ENCODE measurements around the gene ANXA11. TPM values are rescaled to one million over a fixed set of nuclear protein-coding genes. Genes with fewer than 3 reads are reported as not detected.
A peak's percentile ranks its signal among the peaks of the same experiment; 100 is the strongest.

Gene ANXA11
- total RNA-seq, 1 donor from 2014 or later: 223 TPM

DNA sequence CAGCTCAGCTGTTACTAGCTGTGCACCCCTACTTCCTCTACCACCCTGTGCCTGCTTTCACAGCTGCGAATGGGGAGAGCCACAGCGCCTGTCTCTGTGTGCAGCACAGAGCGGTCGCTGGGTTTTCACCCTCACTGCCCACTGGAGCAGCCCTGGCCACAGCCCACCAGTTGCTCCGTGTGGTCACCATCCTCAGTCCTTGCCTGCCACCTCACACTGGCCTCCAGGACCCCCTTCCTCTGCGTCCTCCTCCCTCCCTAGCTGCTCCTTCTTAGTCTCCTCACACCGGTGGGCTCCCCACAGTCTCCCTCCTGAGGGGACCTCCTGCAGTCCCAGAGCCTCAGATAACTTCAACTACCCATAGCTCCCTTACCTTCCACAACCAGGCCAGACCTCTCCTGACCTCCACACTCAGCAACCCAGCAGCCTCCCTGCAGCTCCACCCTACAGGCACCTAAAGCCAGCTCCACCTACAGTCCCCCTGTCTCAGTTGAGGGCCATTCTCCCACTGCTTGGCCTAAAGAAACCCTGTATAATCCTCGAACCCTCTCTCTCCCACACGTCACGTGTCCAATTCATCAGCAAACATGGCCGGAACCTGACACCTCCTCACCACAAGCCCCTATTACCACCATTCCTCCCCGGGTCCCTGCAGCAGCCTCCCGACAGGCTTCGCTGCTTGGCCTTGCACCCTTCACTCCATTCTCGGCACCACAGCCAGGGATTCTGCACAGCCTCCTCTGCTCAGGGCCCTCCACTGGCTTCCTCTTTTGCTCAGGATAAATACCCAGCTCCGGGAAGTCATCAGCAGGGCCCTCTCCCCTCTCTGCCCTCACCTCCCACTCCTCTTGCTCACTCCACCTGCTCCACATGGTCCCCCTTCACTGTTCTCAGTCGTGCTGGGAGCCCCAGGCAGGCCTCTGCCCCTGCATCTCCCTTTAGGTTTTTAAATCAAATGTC, 44.7 kb downstream of the ANXA11 start:
- Mint-ChIP-seq H3K9me3 (no peaks in the 10 kb centered on the region), H3K4me3 (no peak overlapping the region), H3K27ac (peak overlapping the region; percentile 66), H3K36me3 (ENCODE audit: low read depth) (peaks cover 76% of the 10 kb centered on the region), H3K27me3 (no peaks in the 10 kb centered on the region), H3K4me1 (peaks cover 29% of the 10 kb centered on the region)
- intact Hi-C loops (cut with micrococcal nuclease): no loop called here
- DNase-seq: no peak

DNA sequence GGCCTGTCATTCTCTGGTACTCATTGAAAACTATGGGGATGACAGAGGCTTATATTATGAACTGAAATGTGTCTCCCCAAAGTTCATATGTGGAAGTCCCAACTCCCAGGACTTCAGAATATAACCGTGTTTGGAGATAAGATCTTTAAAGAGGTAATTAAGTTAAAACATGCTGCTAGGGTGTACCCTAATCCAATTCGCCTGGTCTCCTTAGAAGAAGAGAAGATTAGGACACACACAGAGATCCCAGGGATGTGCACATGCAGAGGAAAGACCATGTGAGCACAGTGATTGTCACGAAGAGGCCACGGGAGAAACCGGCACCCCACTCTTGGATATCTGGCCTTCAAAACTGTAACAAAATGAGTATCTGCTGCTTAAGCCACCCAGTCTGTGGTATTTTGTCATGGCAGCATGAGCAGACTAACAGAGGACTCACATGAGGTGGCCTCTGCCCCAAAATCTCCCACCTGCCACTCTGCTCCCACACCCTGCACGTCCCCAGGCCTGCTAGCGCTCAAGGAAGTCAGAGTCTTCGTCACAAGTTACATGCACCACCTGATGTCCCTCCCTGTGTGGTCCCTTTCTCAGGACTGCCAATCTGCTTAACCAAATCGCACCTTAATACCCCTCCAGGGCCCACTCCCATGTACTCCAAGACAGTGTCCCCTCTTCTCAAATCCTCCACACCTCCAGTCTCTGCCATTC, 46.0 kb downstream of the ANXA11 start:
- DNase-seq: no peak
- intact Hi-C loops (cut with micrococcal nuclease): no loop called here
- Mint-ChIP-seq H3K4me1 (peaks cover 32% of the 10 kb centered on the region), H3K36me3 (ENCODE audit: low read depth) (peaks cover 86% of the 10 kb centered on the region), H3K9me3 (no peaks in the 10 kb centered on the region), H3K27me3 (no peaks in the 10 kb centered on the region), H3K4me3 (no peak overlapping the region), H3K27ac (peak overlapping the region; percentile 61)

DNA sequence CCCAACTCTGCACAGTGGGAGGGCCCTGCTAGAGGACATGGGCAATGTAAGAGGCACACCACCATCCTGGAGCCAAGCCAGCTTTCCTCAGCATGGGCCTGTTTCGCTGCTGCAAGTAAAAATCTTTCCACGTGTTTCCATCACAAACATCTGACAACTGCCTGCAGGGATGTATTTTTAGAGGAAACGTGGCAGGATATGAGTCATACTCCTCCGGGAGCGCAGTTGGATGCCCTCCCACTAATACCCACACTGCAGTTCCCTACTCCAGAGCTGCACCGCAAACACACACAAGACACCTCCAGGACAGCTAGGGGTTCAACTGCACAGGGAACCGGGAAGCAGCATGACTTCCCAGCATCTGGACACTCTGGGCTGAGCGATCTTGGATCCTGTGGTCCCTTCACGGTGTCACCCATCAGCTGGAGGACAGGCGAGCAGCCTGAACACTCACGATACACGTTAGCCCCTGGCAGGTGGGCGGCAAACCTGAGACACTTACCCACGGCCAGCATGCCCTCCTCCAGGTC, 46.7 kb downstream of the ANXA11 start:
- Mint-ChIP-seq H3K4me3 (no peak overlapping the region), H3K9me3 (no peaks in the 10 kb centered on the region), H3K27me3 (no peaks in the 10 kb centered on the region), H3K4me1 (peaks cover 32% of the 10 kb centered on the region), H3K36me3 (ENCODE audit: low read depth) (peaks cover 84% of the 10 kb centered on the region), H3K27ac (peak overlapping the region; percentile 61)
- intact Hi-C loops (cut with micrococcal nuclease): no loop called here
- DNase-seq: no peak

DNA sequence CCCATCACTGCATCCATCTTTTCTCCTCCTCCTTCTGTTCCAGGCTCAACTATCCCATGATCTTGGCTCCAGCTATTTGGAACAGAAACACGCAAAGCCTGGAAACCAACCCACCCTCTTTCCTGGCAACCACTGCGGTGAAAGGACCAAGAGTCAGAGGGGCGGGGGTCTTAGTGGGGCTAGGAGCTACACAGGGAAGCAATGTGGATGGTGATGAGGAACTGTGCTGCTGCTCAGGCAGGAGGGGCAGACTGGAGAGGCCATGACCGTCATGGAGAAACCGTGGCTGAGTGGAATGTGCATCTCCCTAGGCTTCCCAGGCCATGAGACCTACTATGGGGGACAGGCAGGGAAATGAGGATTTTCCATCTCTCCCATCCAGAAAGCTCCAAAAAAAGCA, 47.2 kb downstream of the ANXA11 start:
- peaks cover 83% of the 10 kb centered on the region for H3K36me3 Mint-ChIP-seq (ENCODE audit: low read depth)
- no peaks in the 10 kb centered on the region for H3K27me3 Mint-ChIP-seq
- no peaks in the 10 kb centered on the region for H3K9me3 Mint-ChIP-seq
- DNase-seq: no peak
- no peak overlapping the region for H3K4me3 Mint-ChIP-seq
- intact Hi-C loops (cut with micrococcal nuclease): no loop called here
- peak overlapping the region; percentile 61 for H3K27ac Mint-ChIP-seq
- H3K4me1 Mint-ChIP-seq: peaks cover 32% of the 10 kb centered on the region

DNA sequence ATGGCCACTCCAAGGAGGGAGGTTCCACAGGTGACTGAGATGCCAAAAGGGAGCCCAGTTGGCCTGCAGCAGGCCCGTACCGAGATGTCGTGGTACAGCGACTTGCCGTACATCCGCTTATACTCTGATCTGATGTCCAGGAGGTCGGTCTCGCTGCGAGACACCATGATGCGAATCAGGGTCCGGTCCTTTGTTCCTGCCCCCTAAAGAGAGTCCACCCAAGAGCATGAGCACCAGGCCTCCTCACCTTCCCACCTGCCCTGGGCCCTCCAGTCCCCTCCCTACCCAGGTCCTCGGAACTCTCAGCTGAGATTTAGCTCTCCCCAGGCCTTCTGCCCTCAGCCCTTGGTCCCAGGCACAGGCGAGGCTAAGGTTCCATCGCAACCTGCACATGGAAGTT, 47.8 kb downstream of the ANXA11 start:
- no peak overlapping the region for H3K4me3 Mint-ChIP-seq

DNA sequence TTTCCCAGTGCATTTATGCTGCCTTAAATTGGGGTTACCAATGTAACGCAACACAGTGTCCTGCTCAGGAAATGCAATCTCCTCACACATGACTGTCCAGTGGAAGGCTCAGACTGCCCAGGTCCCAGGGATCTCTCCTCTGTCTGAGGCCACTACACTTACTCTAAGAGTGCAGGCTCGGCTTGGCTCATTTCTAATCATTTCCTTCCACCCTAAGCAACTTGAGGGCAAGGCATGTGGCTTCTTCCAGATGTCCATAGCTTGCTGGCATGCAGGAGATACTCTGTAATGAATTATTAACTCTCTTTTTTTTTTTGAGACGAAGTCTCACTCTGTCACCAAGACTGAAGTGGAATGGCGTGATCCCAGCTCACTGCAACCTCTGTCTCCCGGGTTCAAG, 49.1 kb downstream of the ANXA11 start:
- H3K4me1 Mint-ChIP-seq: peaks cover 32% of the 10 kb centered on the region
- DNase-seq: no peak
- intact Hi-C loops (cut with micrococcal nuclease): no loop called here
- H3K4me3 Mint-ChIP-seq: no peak overlapping the region
- H3K36me3 Mint-ChIP-seq (ENCODE audit: low read depth): peaks cover 81% of the 10 kb centered on the region
- peak overlapping the region; percentile 32 for H3K27ac Mint-ChIP-seq
- no peaks in the 10 kb centered on the region for H3K9me3 Mint-ChIP-seq
- H3K27me3 Mint-ChIP-seq: no peaks in the 10 kb centered on the region

More for the DNA sequence above, 47.8 kb downstream of the ANXA11 start:
- peaks cover 82% of the 10 kb centered on the region for H3K36me3 Mint-ChIP-seq (ENCODE audit: low read depth)
- no peak overlapping the region for H3K27ac Mint-ChIP-seq
- intact Hi-C loops (cut with micrococcal nuclease): no loop called here
- no peaks in the 10 kb centered on the region for H3K27me3 Mint-ChIP-seq
- H3K4me1 Mint-ChIP-seq: peaks cover 34% of the 10 kb centered on the region
- H3K9me3 Mint-ChIP-seq: no peaks in the 10 kb centered on the region
- no peak for DNase-seq

DNA sequence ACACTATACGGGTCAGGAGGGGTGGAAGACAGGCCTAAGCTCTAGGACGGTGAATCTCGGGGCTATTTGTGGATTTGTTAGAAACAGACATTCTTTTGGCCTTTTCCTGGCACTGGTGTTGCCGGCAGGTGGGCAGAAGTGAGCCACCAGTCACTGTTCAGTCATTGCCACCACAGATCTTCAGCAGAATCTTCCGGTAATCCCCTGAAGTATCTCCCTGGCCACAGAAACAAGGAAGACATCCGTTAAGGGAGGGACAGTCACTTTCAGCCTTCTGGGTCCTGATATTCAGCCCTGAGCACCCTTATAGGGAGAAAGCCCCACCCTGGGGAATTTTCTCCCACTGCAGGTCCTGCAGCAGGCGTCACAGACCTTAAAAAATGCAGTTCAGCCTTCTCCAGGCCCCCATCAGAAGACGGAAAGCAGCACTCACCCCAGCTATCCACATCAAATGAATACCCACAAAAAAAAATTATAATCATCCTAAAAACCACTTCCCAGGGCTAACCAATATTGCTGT, 49.6 kb downstream of the ANXA11 start:
- Mint-ChIP-seq H3K27me3 (no peaks in the 10 kb centered on the region), H3K9me3 (no peaks in the 10 kb centered on the region), H3K4me1 (peaks cover 29% of the 10 kb centered on the region), H3K4me3 (no peak overlapping the region), H3K36me3 (ENCODE audit: low read depth) (peaks cover 82% of the 10 kb centered on the region), H3K27ac (no peak overlapping the region)
- intact Hi-C loops (cut with micrococcal nuclease): no loop called here
- no peak for DNase-seq

DNA sequence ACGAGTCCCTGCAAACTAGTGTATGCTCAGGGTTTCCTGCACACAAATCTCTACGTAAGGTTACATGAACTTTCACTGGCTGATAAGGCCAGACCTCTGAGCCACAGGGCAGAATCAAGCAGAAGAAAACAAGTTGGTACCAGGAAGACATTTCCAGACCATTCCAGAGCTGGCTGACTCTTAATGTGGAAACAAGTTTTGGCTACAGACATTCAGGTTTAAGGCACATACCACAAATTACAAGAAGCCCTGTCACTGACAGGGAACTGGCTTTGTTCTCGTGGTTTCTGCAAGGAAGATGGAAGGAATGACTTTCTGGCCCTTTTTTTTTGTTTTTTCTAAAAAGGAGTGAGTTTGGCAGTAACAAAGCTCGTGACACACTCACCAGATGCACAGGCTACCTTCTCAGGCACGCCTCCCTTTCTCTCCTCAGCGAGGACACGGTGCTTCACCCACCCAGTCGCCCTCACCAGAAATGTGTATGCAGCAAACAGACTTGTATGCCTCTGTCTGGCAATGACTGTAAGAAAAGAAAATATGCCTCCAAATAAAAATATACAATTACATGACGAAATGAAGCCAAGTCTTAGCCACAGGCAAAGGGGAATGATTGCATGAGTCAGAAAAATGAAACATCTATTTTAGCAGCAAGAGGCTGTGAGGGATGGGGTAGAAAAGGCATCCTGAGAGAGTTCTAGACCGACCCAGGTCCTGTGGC, 50.2 kb downstream of the ANXA11 start:
- H3K36me3 Mint-ChIP-seq (ENCODE audit: low read depth): peaks cover 84% of the 10 kb centered on the region
- H3K27ac Mint-ChIP-seq: no peak overlapping the region
- peaks cover 28% of the 10 kb centered on the region for H3K4me1 Mint-ChIP-seq
- H3K4me3 Mint-ChIP-seq: no peak overlapping the region
- H3K9me3 Mint-ChIP-seq: no peaks in the 10 kb centered on the region
- intact Hi-C loops (cut with micrococcal nuclease): no loop called here
- DNase-seq: no peak
- H3K27me3 Mint-ChIP-seq: no peaks in the 10 kb centered on the region

DNA sequence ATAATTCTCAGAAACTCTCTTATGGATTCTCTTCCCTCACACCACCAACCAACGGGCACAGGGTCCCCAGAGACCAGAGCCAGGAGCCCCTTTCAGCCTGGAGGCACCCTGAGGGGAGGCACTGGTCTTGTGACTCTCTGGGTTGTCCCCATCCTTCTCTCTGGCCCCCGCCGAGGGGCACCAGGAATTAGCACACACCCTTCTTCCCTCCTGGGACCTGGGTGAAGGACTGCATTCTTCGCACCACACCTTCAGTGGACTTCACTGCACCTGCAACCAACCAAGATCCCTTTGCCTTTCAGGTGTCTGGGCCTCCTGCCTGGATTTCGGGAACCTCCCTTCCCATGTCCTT, 50.7 kb downstream of the ANXA11 start:
- Mint-ChIP-seq H3K4me3 (no peak overlapping the region), H3K36me3 (ENCODE audit: low read depth) (peaks cover 82% of the 10 kb centered on the region), H3K27ac (no peak overlapping the region), H3K4me1 (peaks cover 26% of the 10 kb centered on the region), H3K27me3 (no peaks in the 10 kb centered on the region), H3K9me3 (no peaks in the 10 kb centered on the region)
- DNase-seq: no peak
- intact Hi-C loops (cut with micrococcal nuclease): no loop called here

DNA sequence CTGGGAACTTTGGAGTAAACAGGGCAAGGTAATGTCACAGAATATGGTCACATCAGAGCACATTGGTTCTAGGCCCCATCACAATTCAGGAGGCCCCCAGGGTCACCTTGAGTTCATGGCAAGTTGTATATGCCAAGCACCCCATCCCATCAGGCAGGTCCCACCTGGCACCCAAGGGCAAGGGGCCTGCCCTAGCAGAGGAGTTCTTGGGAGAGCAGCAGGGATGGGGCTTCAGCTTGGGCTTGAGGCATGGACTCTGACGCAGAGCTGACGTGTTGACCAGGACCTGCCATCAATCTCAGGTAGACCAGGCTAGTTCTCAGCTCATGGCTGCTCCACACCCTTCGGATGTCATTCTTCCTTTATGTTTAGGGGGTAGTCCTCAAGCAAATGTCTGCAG, 51.9 kb downstream of the ANXA11 start:
- intact Hi-C loops (cut with micrococcal nuclease): no loop called here
- Mint-ChIP-seq H3K36me3 (ENCODE audit: low read depth) (peaks cover 82% of the 10 kb centered on the region), H3K4me1 (peaks cover 15% of the 10 kb centered on the region), H3K27me3 (no peaks in the 10 kb centered on the region), H3K9me3 (no peaks in the 10 kb centered on the region), H3K27ac (no peak overlapping the region), H3K4me3 (no peak overlapping the region)
- no peak for DNase-seq

DNA sequence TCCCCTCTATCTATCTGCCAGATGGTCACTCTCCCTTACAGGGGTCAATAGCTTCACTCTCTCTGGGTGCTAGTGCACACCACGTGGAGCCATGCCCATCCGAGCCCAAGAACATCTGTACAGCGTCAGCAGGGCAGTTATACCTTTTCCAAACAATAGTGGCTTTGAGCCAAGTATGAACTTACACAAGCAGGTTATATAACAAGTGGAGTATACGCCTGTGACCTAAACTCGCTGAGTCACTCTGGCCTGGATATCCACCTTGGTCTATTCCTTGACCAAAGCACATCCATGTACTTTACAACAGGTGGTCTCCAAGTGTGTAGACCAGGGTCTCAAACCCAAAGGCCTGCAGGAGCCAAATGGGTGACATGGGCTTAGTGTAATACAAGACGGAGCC, 52.5 kb downstream of the ANXA11 start:
- no peak for DNase-seq
- Mint-ChIP-seq H3K27ac (peak overlapping the region; percentile 45), H3K27me3 (no peaks in the 10 kb centered on the region), H3K9me3 (no peaks in the 10 kb centered on the region), H3K4me1 (peaks cover 11% of the 10 kb centered on the region), H3K4me3 (no peak overlapping the region), H3K36me3 (ENCODE audit: low read depth) (peaks cover 78% of the 10 kb centered on the region)
- intact Hi-C loops (cut with micrococcal nuclease): no loop called here

DNA sequence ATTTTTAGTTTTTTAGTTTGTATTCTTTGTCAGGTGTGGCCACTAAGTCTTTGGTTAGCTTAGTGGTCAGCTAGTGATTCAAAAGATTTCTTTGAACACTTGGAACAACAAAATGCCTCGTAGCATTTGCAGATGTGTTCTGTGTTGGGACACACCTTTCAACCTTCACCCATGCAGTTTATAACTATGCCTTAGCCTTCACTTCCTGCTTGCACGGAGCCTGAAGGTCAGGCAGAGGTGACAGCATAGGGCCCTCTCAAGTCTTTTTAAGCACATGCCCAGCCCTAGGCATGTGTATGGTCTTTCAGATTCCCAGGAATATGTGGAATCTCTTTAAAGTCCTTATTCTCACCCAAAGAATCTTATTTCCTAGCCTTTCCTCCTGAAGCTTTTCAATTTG, 55.2 kb downstream of the ANXA11 start:
- Mint-ChIP-seq H3K27ac (peak overlapping the region; percentile 6), H3K4me3 (no peak overlapping the region), H3K36me3 (ENCODE audit: low read depth) (peaks cover 57% of the 10 kb centered on the region), H3K4me1 (peaks cover 10% of the 10 kb centered on the region), H3K9me3 (no peaks in the 10 kb centered on the region), H3K27me3 (no peaks in the 10 kb centered on the region)
- no peak for DNase-seq
- intact Hi-C loops (cut with micrococcal nuclease): no loop called here

DNA sequence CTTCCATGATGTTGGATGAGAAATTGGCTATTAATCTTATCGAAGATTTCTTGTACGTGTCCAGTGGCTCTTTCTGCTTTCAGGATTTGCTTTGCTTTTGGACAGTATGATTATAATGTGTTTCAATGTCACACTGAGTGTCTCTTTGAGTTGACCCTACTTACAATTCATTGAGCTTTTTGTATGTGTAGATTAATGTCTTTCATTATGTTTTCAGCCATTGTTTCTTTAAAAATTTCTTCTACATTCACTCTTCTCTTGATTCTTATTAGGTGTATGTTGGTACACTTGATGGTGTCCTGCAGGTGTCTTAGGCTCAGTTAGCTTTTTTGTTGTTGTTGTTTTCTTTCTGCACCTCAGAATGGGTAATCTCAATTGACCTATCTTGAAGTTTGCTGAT, 56.2 kb downstream of the ANXA11 start:
- intact Hi-C loops (cut with micrococcal nuclease): no loop called here
- no peak overlapping the region for H3K4me3 Mint-ChIP-seq
- no peaks in the 10 kb centered on the region for H3K27me3 Mint-ChIP-seq
- H3K9me3 Mint-ChIP-seq: no peaks in the 10 kb centered on the region
- peaks cover 16% of the 10 kb centered on the region for H3K4me1 Mint-ChIP-seq
- DNase-seq: no peak
- peak overlapping the region; percentile 59 for H3K27ac Mint-ChIP-seq
- peaks cover 50% of the 10 kb centered on the region for H3K36me3 Mint-ChIP-seq (ENCODE audit: low read depth)

Measured in activated CD4-positive, alpha-beta T cell treated with anti-CD3 and anti-CD28 coated beads, Interleukin-2, amount 10 ng/mL, durations not matched to agents 24 days and 14 days (primary cell).